Left colon (tissue), 2 donors: Measurements from ENCODE around the gene DLL3. TPM values are rescaled to one million over a fixed set of nuclear protein-coding genes. Genes with fewer than 3 reads are reported as not detected.
A peak's percentile ranks its signal among the peaks of the same experiment; 100 is the strongest.
"Not testable (repeated sequence)": the region's sequence is repeated elsewhere in the genome, so short reads cannot be mapped to it uniquely, and the experiment has no call there.

Source experiments
- ATAC-seq: fragments of 200-7000 bp; cut with Tn5 transposase; one replicate; pipeline ENCODE4 v1.9.1; 2020; ENCODE audit warnings: mild to moderate bottlenecking, moderate library complexity
- DNase-seq, 2 donors: peaks; one replicate each; pipeline ENCODE4 v3.0.0-alpha.2; 2020
- intact Hi-C, 2 donors: fragments of 100-400 bp; cut with DNase I in 1 of 2; cut with micrococcal nuclease in 1 of 2; formaldehyde crosslinking; loops; one replicate each; pipeline versions ENCODE4 v1.11.2 to v1.14.0; 2022; cut with DNase I, micrococcal nuclease
- long read RNA-seq: library from polyadenylated mRNA; unstranded; transcript quantifications from one replicate; pipeline ENCODE4 v2.0.0, GENCODE V29; 2021
- total RNA-seq, 2 donors: library from RNA; stranded (reverse); fragmentation: NEBNext Ultra II Directional; extraction: Animal tissue kit (Norgen Biotek cat#: 25700); gene quantifications; one replicate each; pipeline ENCODE4 v1.2.1, GENCODE V29; 2021
- donor health status: DM: no; HTN: no; CAD: no.
- donor health status: DM: yes; HTN: yes; CAD: no.

DLL3 gene
- under 1 TPM in 1 of 2 donors, not detected in 1; 0.12 TPM for total RNA-seq
- long read RNA-seq, partial matches to known transcripts, result 1 of 1 reads
- long read RNA-seq, other reads (novel, unspliced or antisense), result 0 of 1 reads

GRCh38 chr19:39498798-39499642, at the start of gene DLL3:
TSS of gene DLL3 (plus strand) at chr19:39498947. CDS start at chr19:39498975, 28 bp downstream.
- ATAC-seq (peak; percentile 24), DNase-seq (no peak)
- intact Hi-C loops, result no loop called here

GRCh38 chr19:39449116-39449797, 49.5 kb upstream of the DLL3 start:
- intact Hi-C loops, result loop anchor here in 1 of 2 donors (10.0 kb wide), 1 partner anchor 86 kb away; the partner anchor contains the start of gene EID2B
- DNase-seq, result no peak
- no peak for ATAC-seq

GRCh38 chr19:39451257-39451656, 47.5 kb upstream of the DLL3 start:
- DNase-seq, intact Hi-C loops, ATAC-seq: not testable (repeated sequence)

- intact Hi-C loops, result no loop called here
- DNase-seq (no peak), ATAC-seq (no peak)
Observed at GRCh38 chr19:39463403-39463802, 35.3 kb upstream of the DLL3 start.

GRCh38 chr19:39465956-39466747, 32.6 kb upstream of the DLL3 start:
- intact Hi-C loops, result no loop called here
- no peak for DNase-seq

GRCh38 chr19:39467941-39468340, 30.8 kb upstream of the DLL3 start:
- intact Hi-C loops, result no loop called here
- no peak for ATAC-seq
- DNase-seq, result no peak

More at GRCh38 chr19:39465956-39466747, 32.6 kb upstream of the DLL3 start:
- no peak for ATAC-seq

- intact Hi-C loops, result no loop called here
- no peak for ATAC-seq
- no peak for DNase-seq
Observed at GRCh38 chr19:39469036-39469435, 29.7 kb upstream of the DLL3 start.

- intact Hi-C loops, result no loop called here
- no peak for DNase-seq
- no peak for ATAC-seq
Observed at GRCh38 chr19:39469567-39469966, 29.2 kb upstream of the DLL3 start.

GRCh38 chr19:39470724-39471339, 27.9 kb upstream of the DLL3 start:
- no peak for ATAC-seq
- intact Hi-C loops, result loop anchor here in 1 of 2 donors (10.0 kb wide), 1 partner anchor 64 kb away; the partner anchor contains the start of gene EID2B
- no peak for DNase-seq

GRCh38 chr19:39471756-39472536, 26.8 kb upstream of the DLL3 start:
- intact Hi-C loops, result loop anchor here in 1 of 2 donors (10.0 kb wide), 1 partner anchor 63 kb away; the partner anchor contains the start of gene EID2B
- ATAC-seq (no peak), DNase-seq (no peak)

- DNase-seq (no peak), ATAC-seq (peak; percentile 13)
- intact Hi-C loops, result loop anchor here in 1 of 2 donors (10.0 kb wide), 1 partner anchor 62 kb away; the partner anchor contains the start of gene EID2B
Observed at GRCh38 chr19:39472746-39473442, 25.9 kb upstream of the DLL3 start.

- intact Hi-C loops, result loop anchor here in 1 of 2 donors (10.0 kb wide), 1 partner anchor 61 kb away; the partner anchor contains the start of gene EID2B
- ATAC-seq, result no peak
- no peak for DNase-seq
Observed at GRCh38 chr19:39473443-39473960, 25.2 kb upstream of the DLL3 start.

- intact Hi-C loops, result loop anchor here in 1 of 2 donors (10.0 kb wide), 1 partner anchor 61 kb away; the partner anchor contains the start of gene EID2B
- peak in 1 of 2 donors; percentile 65 for DNase-seq
- ATAC-seq, result peak; percentile 62
Observed at GRCh38 chr19:39474139-39474620, 24.6 kb upstream of the DLL3 start.

- DNase-seq, result no peak
- intact Hi-C loops, result loop anchor here in 1 of 2 donors (10.0 kb wide), 1 partner anchor 59 kb away; the partner anchor contains the start of gene EID2B
- no peak for ATAC-seq
Observed at GRCh38 chr19:39475748-39476147, 23.0 kb upstream of the DLL3 start.

GRCh38 chr19:39479319-39479801, 19.4 kb upstream of the DLL3 start:
- not testable (repeated sequence) for ATAC-seq, DNase-seq
- intact Hi-C loops, result loop anchor here in 1 of 2 donors (10.0 kb wide), 1 partner anchor 55 kb away; the partner anchor contains the start of gene EID2B

- intact Hi-C loops, result loop anchor here in 1 of 2 donors (10.0 kb wide), 1 partner anchor 55 kb away; the partner anchor contains the start of gene EID2B
- DNase-seq (no peak), ATAC-seq (no peak)
Observed at GRCh38 chr19:39479916-39480315, 18.8 kb upstream of the DLL3 start.
